ENCODE results near the gene GHR.

DNA sequence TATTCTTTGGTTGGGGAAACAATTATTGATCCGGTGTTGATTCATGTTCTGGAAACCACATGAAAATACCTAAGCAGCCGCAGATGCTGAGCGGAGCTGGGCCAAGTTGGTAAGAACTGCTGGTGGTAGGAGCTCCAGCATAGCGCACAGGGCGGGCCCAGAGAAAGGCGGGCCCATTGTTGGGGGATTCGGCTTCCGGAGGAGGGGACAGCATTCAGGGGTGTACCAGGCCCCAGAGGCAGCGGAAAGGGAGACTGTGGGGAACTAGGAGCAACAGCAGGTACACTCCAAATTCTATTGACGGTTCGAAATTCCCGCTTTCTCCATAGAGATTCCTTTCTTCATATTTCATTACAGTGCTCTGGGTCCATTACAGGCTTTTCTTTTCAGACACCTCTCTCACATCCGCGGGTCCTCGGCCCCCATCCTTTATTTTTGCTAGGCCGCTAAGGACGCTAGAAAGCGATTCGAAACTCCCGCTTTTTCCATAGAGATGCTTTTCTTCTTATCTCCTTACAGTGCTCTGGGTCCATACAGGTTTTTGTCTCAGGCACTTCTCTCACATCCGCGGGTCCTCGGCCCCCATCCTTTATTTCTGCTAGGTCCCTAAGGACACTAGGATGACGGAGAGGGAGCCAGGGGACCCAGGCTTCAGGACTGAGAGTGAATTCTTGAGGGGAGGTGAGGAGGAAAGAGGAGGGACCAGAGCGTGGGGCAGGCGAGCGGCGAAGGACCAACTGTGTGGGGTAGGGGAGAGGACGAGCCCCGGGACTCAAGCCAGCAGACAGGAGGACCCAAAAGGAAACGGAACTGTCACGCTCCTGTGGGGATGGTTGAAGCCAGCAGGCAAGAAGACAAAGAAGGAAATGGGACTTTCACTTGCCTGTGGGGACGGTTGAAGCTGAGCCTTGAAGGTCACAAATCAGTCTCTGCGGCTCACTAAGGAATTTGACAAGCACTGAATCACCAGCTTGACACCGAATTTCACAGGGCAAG lies 333.7 kb downstream of the GHR start, which contains the start of gene CCDC152:
- TF ChIP-seq, protein P1, sequence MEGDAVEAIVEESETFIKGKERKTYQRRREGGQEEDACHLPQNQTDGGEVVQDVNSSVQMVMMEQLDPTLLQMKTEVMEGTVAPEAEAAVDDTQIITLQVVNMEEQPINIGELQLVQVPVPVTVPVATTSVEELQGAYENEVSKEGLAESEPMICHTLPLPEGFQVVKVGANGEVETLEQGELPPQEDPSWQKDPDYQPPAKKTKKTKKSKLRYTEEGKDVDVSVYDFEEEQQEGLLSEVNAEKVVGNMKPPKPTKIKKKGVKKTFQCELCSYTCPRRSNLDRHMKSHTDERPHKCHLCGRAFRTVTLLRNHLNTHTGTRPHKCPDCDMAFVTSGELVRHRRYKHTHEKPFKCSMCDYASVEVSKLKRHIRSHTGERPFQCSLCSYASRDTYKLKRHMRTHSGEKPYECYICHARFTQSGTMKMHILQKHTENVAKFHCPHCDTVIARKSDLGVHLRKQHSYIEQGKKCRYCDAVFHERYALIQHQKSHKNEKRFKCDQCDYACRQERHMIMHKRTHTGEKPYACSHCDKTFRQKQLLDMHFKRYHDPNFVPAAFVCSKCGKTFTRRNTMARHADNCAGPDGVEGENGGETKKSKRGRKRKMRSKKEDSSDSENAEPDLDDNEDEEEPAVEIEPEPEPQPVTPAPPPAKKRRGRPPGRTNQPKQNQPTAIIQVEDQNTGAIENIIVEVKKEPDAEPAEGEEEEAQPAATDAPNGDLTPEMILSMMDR (IDR thresholded peaks at IDR 0.05) = no peak
- TF ChIP-seq POLR2A (IDR thresholded peaks at IDR 0.05) = no peak
